GM21447 (cell line): ENCODE data around the gene RB1.
A peak's percentile ranks its signal among the peaks of the same experiment; 100 is the strongest.
"Not testable (repeated sequence)": the region's sequence is repeated elsewhere in the genome, so short reads cannot be mapped to it uniquely, and the experiment has no call there.

Experiments
- ATAC-seq: cut with Tn5 transposase; IDR thresholded peaks from one replicate; pipeline ENCODE4 v1.9.1; 2021; ENCODE audit not compliant: unreplicated experiment

RB1 gene

GRCh38 chr13:48297131-48297786 is 6.3 kb upstream of the RB1 start:
- no peak for ATAC-seq

- no peak for ATAC-seq
Measured at GRCh38 chr13:48299591-48299990, 4.0 kb upstream of the RB1 start.

- ATAC-seq = peak; percentile 13
Measured at GRCh38 chr13:48302871-48303358, 636 bp upstream of the RB1 start.

- ATAC-seq = peak; percentile 70
Measured at GRCh38 chr13:48304143-48304876, 759 bp downstream of the RB1 start.

GRCh38 chr13:48311223-48311622 is 7.7 kb downstream of the RB1 start:
- no peak for ATAC-seq

- no peak for ATAC-seq
Measured at GRCh38 chr13:48315969-48316650, 12.6 kb downstream of the RB1 start.

- no peak for ATAC-seq
Measured at GRCh38 chr13:48316826-48317510, 13.4 kb downstream of the RB1 start.

GRCh38 chr13:48317511-48318376 is 14.2 kb downstream of the RB1 start:
- ATAC-seq = no peak

GRCh38 chr13:48318377-48318811 is 14.8 kb downstream of the RB1 start:
- no peak for ATAC-seq

GRCh38 chr13:48318821-48319511 is 15.4 kb downstream of the RB1 start:
- no peak for ATAC-seq

- ATAC-seq = no peak
Measured at GRCh38 chr13:48319531-48320398, 16.2 kb downstream of the RB1 start.

GRCh38 chr13:48320399-48320790 is 16.8 kb downstream of the RB1 start:
- ATAC-seq = no peak

- ATAC-seq = no peak
Measured at GRCh38 chr13:48320891-48321510, 17.4 kb downstream of the RB1 start.

- no peak for ATAC-seq
Measured at GRCh38 chr13:48322294-48322693, 18.7 kb downstream of the RB1 start.

- no peak for ATAC-seq
Measured at GRCh38 chr13:48333976-48334375, 30.4 kb downstream of the RB1 start.

- ATAC-seq = no peak
Measured at GRCh38 chr13:48334534-48335127, 31.1 kb downstream of the RB1 start.

- ATAC-seq = not testable (repeated sequence)
Measured at GRCh38 chr13:48339198-48339597, 35.6 kb downstream of the RB1 start.

- no peak for ATAC-seq
Measured at GRCh38 chr13:48344264-48344663, 40.7 kb downstream of the RB1 start.
